CMK (cell line): ENCODE results near the gene FAM193A.
"Not testable (repeated sequence)": the region's sequence is repeated elsewhere in the genome, so short reads cannot be mapped to it uniquely, and the experiment has no call there.

Experiments used
- DNase-seq: peaks from one replicate; pipeline ENCODE4 v3.0.0-alpha.2; 2010; ENCODE audit warnings: low read depth

Gene FAM193A

GRCh38 chr4:2750719-2751605 is 214.5 kb downstream of the FAM193A start:
- DNase-seq: no peak

DNA sequence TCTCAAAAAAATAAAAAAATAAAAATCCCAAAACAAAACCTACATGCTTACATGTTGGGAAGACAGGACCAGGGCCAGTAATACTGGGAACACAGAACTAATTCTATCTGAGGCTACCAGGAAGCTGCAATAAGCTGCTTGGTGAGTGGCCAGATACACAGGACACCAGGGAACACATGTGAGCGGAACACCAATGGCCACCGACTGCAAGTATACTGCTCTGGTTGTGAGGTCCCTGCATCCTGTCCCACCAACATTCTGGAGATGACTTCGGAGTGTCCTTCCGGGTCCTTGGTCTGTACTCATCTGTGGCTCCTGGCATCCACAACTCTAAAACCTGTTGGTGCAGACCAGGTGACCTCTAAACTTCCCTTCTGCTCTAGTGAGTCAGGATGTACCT is 217.0 kb downstream of the FAM193A start:
- no peak for DNase-seq

- DNase-seq: no peak
Measured at GRCh38 chr4:2754848-2755819, 218.7 kb downstream of the FAM193A start.

DNA sequence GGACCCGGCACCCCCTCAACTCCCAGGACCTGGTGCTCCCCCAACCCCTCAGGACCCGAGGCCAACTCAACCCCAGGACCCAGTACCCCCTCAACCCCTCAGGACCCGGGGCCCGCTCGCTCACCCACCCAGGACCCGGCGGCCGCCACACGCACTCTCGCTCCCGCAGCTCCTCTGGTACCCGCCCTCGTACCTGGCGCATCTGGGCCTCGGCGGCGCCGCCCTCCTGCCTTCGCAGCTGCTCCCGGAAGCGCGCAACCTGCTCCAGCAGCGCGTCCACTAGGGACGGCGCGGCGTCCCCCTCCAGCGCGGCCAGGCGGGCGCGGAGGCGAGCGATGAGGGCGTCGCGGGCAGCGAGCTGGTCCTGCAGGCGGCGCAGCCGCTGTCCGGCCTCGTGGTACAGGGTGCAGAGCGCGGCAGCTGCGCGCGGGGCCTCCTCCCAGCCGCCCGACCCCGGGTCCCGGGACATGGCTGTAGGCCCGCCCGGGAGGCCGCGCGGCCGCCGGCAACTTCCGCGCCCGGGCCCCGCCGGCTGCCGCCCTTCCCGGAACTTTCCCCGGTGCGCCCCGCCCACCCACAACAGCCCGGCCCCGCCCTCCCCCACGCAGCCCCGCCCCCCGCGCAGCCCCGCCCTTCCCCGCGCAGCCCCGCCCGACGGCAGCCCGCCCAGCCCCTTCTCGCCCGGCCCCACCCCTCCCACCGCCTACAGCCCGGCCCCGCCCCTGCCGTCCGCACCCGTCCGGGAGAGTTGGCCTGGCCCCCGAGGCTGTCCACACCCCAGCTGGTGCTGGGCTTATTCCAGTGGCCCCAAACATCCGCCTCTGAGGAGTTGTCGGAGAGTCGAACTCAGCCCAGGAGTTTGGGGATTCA is 219.6 kb downstream of the FAM193A start, which contains the start of gene TNIP2:
Gene TNIP2 (minus strand): TSS at position 516 of the 870 bp plus-strand sequence. CDS start 47 bp downstream, at position 469.
- peak; percentile 65 for DNase-seq

DNA sequence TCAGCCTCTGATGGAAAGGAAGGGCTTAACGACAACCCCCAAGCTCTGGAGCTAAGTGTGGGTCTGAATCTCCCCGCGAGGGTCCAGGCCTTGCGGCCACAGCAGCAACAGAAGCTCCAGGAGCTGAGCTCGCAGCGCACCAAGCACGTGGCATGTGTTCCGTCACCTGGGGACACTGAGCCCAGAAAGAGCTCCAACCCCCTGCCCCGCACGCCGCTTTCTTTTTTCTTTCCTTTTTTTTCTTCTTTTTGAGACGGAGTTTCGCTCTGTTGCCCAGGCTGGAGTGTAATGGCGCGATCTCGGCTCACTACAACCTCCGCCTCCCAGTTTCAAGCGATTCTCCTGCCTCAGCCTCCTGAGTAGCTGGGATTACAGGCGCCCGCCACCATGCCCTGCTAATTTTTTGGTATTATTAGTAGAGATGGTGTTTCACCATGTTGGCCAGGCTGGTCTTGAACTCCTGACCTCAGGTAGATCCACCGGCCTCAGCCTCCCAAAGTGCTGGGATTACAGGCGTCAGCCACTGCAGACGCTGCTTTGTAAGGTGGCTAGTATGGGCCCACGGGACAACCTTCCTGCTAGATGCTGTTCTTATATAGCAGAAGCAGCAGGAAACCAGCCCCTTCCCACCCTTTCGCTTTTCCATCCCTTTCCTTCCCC is 220.4 kb downstream of the FAM193A start:
- no peak for DNase-seq

- DNase-seq: no peak
Measured at GRCh38 chr4:2757426-2757825, 221.0 kb downstream of the FAM193A start.

GRCh38 chr4:2761035-2761923 is 224.8 kb downstream of the FAM193A start:
- no peak for DNase-seq

DNA sequence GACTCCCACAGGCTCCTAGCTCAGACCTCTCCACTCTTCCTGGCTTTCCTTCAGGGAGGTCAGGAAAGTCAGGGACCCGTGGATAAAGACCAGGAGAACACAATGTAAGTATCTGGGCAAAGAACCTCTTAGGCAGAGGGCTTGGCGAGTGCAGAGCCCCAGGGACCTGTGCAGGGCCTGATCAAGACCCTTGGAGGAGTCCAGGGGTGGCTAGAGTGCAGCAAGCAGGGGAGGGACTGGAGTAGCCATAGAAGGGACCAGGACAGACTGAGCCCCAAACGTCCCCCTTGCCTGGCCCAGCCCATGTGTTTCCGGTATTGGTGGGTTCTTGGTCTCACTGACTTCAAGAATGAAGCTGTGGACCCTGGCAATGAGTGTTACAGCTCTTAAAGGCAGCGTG is 225.6 kb downstream of the FAM193A start:
- no peak for DNase-seq

DNA sequence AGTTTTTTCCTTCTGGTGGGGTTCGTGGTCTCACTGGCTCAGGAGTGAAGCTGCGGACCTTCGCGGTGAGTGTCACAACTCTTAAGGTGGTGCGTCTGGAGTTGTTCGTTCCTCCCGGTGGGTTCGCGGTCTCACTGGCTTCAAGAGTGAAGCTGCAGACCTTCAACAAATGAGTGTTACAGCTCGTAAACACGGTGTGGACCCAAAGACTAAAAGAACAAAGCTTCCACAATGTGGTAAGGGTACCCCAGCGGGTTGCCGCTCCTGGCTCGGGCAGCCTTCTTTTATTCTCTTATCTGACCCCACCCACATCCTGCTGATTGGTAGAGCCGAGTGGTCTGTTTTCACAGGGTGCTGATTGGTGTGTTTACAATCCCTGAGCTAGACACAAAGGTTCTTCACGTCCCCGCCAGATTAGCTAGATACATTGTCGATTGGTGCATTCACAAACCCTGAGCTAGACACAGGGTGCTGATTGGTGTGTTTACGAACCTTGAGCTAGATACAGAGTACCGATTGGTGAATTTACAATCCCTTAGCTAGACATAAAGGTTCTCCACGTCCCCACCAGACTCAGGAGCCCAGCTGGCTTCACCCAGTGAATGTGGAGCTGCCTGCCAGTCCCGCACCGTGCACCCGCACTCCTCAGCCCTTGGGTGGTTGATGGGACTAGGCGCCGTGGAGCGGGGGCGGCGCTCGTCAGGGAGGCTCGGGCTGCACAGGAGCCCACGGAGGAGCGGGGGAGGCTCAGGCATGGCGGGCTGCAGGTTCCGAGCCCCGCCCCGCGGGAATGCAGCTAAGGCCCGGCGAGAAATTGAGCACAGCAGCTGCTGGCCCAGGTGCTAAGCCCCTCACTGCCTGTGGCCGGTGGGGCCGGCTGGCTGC is 226.3 kb downstream of the FAM193A start:
- not testable (repeated sequence) for DNase-seq

GRCh38 chr4:2763511-2763967 is 227.1 kb downstream of the FAM193A start:
- no peak for DNase-seq

DNA sequence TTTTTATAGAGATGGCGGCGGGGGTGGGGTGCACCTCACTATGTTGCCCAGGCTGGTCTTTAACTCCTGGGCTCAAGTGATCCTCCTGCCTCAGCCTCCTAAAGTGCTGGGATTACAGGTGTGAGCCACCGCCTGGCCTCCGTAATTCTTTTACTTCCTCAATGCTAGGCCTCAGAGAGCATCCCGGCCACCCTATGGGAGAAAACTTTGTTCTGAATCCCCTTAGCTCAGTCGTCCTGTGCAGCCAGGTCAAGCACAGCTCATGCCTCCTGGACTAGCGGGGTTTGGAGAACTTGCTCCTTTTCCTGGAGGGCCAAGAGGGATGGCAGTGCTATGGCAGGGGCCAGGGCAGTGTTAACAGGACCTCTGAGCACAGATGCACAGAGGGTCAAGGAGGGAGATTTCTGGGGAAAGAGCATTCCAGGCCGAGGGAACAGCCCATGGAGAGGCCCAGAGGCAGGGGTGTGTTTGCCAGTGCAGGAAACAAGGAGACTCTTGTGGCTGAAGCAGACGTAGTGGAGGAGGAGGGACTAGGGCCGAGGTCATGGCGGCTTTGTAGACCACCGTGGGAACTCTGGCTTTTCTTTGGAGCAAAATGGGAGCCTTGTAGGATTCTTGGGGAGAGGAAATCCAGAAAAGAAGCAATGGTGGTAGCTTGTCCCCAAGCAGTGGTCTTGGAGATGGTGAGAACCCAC is 229.5 kb downstream of the FAM193A start:
- no peak for DNase-seq

GRCh38 chr4:2767046-2767704 is 230.7 kb downstream of the FAM193A start:
- no peak for DNase-seq

DNA sequence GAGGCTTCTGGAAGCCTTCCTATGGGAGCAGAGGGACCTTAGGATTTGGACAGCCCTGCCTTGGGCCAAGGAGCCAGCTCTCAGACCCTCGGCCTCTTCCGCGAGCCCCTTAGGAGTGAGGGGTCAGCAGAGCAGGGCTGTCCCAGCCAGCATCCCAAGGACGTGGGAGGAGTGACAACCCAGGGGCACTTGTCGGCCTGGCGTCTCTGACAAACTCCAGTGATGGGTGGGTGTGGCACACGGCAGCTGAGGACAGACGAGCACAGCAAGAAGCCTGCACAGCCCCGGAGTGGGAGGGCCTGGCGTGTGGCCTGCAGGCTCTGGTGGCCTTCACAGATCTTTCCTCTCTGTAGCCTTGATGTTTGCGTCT is 231.2 kb downstream of the FAM193A start:
- DNase-seq: no peak

DNA sequence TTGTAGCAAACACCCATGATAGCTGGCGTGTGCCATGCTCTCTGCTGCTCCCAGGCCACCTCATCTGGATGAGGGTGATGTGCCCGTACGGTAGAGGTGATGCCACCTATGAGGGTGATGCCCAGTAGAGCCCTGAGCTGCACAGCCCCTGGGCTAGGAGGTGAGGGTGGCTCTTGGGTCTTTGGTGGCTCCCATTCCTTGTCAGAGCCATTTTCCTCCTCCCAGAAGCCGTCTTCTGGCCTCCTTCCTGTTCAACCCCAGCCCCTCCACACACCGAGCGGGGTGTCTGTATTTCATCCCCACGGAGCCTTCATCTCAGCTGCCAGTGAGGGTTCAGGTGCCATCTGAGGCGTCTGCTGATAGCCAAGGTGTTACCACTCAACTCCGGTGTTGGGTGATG is 231.7 kb downstream of the FAM193A start:
- DNase-seq: no peak

- DNase-seq: no peak
Measured at GRCh38 chr4:2768921-2769336, 232.5 kb downstream of the FAM193A start.

DNA sequence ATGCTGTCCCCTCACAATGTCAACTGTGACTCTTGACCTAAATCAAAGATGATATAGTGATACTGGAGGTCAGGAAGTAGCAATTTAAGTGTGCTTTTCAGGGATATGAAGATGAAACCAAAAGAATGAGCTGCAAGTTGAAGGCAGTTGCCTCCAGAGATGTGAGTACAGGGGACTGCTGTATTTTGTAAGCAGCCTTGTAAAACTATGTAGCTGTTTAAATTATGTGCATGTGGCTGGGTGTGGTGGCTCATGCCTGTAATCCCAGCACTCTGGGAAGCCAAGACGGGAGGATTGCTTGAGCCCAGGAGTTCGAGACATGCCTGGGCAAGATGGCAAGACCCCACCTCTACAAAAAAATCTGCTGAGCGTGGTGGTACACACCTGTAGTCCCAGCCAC is 234.8 kb downstream of the FAM193A start:
- no peak for DNase-seq

DNA sequence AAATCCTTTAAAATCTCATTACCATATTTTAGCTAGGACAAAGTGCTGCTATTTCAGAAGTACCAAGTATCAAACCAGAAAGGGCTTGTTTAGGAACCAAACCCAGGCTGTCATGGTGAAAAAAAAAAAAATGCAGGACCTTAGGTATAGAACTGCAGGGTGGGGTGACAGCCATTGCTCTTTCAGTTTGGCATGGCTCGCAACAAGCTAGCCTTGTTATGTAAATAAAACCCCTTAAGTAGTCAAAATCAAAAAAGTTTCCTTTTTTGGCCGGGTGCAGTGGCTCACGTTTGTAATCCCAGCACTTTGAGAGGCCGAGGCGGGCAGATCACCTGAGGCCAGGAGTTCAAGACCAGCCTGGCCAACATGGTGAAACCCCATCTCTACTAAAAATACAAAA is 244.2 kb downstream of the FAM193A start:
- not testable (repeated sequence) for DNase-seq

DNA sequence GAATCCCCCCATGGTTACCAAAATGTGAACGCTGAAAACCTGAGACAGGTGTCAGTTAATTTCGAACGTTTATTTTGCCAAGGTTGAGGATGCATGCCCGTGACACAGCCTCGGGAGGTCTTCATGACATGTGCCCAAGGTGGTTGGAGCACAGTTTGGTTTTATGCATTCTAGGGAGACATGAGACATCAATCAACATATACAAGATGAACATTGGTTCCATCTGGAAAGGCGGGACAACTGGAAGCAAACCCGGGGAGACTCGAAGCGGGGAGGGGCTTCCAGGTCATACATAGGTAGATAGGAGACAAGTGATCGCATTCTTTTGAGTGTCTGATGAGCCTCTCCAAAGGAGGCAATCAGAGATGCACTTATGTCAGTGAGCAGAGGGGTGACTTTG is 245.5 kb downstream of the FAM193A start:
- DNase-seq: no peak
